C4-2B (cell line): ENCODE measurements around the gene JMJD7.

ENCODE experiments used
- CTCF ChIP-seq: fragments of 450-650 bp; conservative IDR thresholded peaks from 2 replicates; pipeline ENCODE4 v1.5.1; 2017; ENCODE audit warnings: mild to moderate bottlenecking
- ZFX ChIP-seq: fragments of 450-650 bp; IDR thresholded peaks from 2 replicates; pipeline ENCODE4 v1.6.1; 2017

DNA sequence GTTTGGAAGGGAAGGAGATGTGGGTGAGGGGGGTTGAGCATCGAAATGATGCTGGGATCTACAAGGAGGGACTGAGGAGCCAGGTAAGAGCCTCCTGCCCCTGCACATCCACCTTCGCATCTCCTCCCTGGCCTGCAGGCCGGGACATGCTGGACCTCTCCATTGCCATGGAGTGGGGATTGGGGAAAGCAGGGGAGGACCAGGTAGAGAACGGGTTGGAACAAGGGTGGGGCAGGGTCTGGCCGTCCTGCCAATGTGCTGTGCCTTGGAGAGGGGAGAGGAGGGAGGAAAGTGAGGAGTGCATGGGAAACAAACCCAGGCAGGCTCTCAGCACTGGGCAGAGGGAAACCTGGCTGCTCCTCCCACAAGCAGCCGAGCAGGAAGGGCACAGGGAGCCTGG is 21.3 kb downstream of the JMJD7 start:
- no peak for TF ChIP-seq CTCF
- TF ChIP-seq ZFX: no peak
